Measurements from ENCODE around the gene JPT1.
A peak's percentile ranks its signal among the peaks of the same experiment; 100 is the strongest.
"Not testable (repeated sequence)": the region's sequence is repeated elsewhere in the genome, so short reads cannot be mapped to it uniquely, and the experiment has no call there.

JPT1 gene

GRCh38 chr17:75144816-75145512, 9.3 kb downstream of the JPT1 start:
- no peak for DNase-seq (ENCODE audit: low read depth)
- H3K4me3 ChIP-seq (ENCODE audit: low read length) = no peak overlapping the region
- TF ChIP-seq, protein P1, sequence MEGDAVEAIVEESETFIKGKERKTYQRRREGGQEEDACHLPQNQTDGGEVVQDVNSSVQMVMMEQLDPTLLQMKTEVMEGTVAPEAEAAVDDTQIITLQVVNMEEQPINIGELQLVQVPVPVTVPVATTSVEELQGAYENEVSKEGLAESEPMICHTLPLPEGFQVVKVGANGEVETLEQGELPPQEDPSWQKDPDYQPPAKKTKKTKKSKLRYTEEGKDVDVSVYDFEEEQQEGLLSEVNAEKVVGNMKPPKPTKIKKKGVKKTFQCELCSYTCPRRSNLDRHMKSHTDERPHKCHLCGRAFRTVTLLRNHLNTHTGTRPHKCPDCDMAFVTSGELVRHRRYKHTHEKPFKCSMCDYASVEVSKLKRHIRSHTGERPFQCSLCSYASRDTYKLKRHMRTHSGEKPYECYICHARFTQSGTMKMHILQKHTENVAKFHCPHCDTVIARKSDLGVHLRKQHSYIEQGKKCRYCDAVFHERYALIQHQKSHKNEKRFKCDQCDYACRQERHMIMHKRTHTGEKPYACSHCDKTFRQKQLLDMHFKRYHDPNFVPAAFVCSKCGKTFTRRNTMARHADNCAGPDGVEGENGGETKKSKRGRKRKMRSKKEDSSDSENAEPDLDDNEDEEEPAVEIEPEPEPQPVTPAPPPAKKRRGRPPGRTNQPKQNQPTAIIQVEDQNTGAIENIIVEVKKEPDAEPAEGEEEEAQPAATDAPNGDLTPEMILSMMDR (conservative IDR thresholded peaks at IDR 0.05; ENCODE audit: low read length) = no peak

GRCh38 chr17:75142236-75142971, 11.9 kb downstream of the JPT1 start:
- no peak for DNase-seq (ENCODE audit: low read depth)
- TF ChIP-seq, protein P1 (conservative IDR thresholded peaks at IDR 0.05; ENCODE audit: low read length) = no peak
- H3K4me3 ChIP-seq (ENCODE audit: low read length) = no peak overlapping the region

- TF ChIP-seq, protein P1 (conservative IDR thresholded peaks at IDR 0.05; ENCODE audit: low read length) = no peak
- DNase-seq (ENCODE audit: low read depth) = no peak
- no peak overlapping the region for H3K4me3 ChIP-seq (ENCODE audit: low read length)
These were observed 15.8 kb downstream of the JPT1 start for GRCh38 chr17:75138519-75138918.

DNA sequence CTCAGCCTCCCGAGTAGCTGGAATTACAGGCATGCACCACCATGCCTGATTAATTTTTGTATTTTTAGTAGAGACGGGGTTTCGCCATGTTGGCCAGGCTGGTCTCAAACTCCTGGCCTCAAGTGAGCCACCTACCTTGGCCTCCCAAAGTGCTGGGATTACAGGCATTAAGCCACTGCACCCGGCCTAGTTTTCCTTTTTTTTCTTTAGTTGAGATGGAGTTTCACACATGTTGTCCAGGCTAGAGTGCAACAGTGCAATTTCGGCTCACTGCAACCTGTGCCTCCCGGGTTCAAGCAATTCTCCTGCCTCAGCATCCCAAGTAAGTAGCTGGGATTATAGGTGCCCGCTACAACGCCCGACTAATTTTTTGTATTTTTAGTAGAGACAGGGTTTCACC, 16.6 kb downstream of the JPT1 start:
- not testable (repeated sequence) for H3K4me3 ChIP-seq (ENCODE audit: low read length); DNase-seq (ENCODE audit: low read depth)

DNA sequence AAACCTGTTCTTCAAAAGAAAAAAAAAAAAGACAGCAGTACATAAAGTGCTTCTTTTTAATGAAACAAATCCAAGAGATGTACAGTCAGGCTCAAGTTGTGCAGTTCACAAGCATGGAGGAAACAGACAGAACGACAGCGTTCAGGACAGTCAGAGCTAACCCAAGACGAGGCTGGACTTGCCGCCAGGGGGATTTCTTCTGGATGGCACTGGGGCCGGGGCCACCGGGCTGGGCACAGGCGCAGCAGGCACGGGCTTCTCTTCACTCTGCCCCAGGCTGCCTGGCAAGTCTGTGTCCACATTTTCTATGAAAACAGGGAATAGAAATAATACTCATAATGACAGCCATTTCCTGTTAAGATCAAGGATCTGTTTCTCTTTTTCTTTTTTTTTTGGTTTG, 18.4 kb downstream of the JPT1 start:
- TF ChIP-seq, protein P1 (conservative IDR thresholded peaks at IDR 0.05; ENCODE audit: low read length) = no peak
- no peak overlapping the region for H3K4me3 ChIP-seq (ENCODE audit: low read length)
- DNase-seq (ENCODE audit: low read depth) = no peak

DNA sequence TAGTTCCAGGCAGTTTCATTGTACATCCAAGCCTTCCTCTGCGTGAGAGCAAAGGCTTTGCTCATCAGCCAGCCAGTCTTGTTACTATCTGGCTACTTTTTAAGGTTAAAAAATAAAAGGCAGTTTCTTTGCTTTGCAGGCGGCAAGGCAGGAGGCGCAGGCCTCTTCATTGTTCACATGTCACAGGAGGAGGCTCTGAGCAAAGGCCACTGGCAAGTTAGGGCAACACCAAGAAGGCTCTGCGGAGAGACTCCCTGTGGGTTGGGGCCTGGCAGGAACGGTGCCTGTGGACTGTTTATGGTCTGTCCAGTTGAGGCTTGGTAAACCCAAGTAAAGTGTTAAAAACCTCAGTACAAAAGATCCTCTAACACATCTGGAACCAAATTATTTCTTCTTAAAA, 18.9 kb downstream of the JPT1 start:
- TF ChIP-seq, protein P1 (conservative IDR thresholded peaks at IDR 0.05; ENCODE audit: low read length) = no peak
- DNase-seq (ENCODE audit: low read depth) = no peak
- no peak overlapping the region for H3K4me3 ChIP-seq (ENCODE audit: low read length)

- not testable (repeated sequence) for DNase-seq (ENCODE audit: low read depth); H3K4me3 ChIP-seq (ENCODE audit: low read length)
These were observed 20.5 kb downstream of the JPT1 start for GRCh38 chr17:75133607-75134347.

GRCh38 chr17:75133001-75133400, 21.3 kb downstream of the JPT1 start:
- H3K4me3 ChIP-seq (ENCODE audit: low read length) = no peak overlapping the region
- TF ChIP-seq, protein P1 (conservative IDR thresholded peaks at IDR 0.05; ENCODE audit: low read length) = no peak
- DNase-seq (ENCODE audit: low read depth) = no peak

- DNase-seq (ENCODE audit: low read depth) = not testable (repeated sequence)
- peak overlapping the region; percentile 73 for H3K4me3 ChIP-seq (ENCODE audit: low read length)
These were observed 22.0 kb downstream of the JPT1 start for GRCh38 chr17:75132018-75133000.
